Motor neuron (in vitro differentiated cells): Measurements from ENCODE around the gene PODNL1. TPM values are rescaled to one million over a fixed set of nuclear protein-coding genes. Genes with fewer than 3 reads are reported as not detected.

ENCODE experiments used
- ATAC-seq, 8 experiments: fragments of 200-7000 bp; cut with Tn5 transposase; replicated peaks in 6 of 8; 2 replicates each; pipeline ENCODE4 v1.8.0; 2021; ENCODE audit warnings: mild to moderate bottlenecking in 8 of 8, moderate library complexity in 8 of 8
- H3K27ac ChIP-seq, 2 donors: fragments of 250-450 bp; sonication (Bioruptor Pico); 2 replicates each; pipeline ENCODE4 v1.9.0; 2021; ENCODE audit warnings: antibody characterized with exemption in 2 of 2, mild to moderate bottlenecking in 2 of 2, moderate library complexity in 1 of 2
- H3K4me1 ChIP-seq, 2 donors: fragments of 250-450 bp; sonication (Bioruptor Pico); replicated peaks in 1 of 2; 2 replicates each; pipeline ENCODE4 v1.6.1; 2021; ENCODE audit warnings: antibody characterized with exemption in 2 of 2, mild to moderate bottlenecking in 2 of 2, moderate library complexity in 1 of 2
- H3K4me3 ChIP-seq, 5 donors: fragments of 250-450 bp; sonication (Bioruptor Pico); 2 replicates each; pipeline ENCODE4 v1.9.0; 2021; ENCODE audit warnings: antibody characterized with exemption in 5 of 5, mild to moderate bottlenecking in 5 of 5, moderate library complexity in 4 of 5
- WGBS, 10 experiments: fragments of 450-650 bp; shearing (Covaris generic); methylation state at CpG; one replicate each; pipeline ENCODE4 v1.0.0; 2022; 5-methylcytosine and 5-hydroxymethylcytosine counted together
- in situ Hi-C, 9 experiments: fragments of 400-800 bp; cut with MboI; loops; one replicate each; pipeline ENCODE4 v1.15.0; 2021; ENCODE audit warnings: low sequenced_read_pairs in 9 of 9, low pct_unique_long_range_greater_than_20kb in 2 of 9; ENCODE audit not compliant: unreplicated experiment in 9 of 9
- total RNA-seq, 8 experiments: library from RNA; unstranded; fragments of 300-600 nt; gene quantifications; 2 replicates each; pipeline versions ENCODE4 v1.2.3 to v1.2.4, GENCODE V29; 2022

Gene PODNL1
- total RNA-seq, 8 experiments from 2014 or later, result 0.16 to 1.4 (median 0.89) TPM

DNA sequence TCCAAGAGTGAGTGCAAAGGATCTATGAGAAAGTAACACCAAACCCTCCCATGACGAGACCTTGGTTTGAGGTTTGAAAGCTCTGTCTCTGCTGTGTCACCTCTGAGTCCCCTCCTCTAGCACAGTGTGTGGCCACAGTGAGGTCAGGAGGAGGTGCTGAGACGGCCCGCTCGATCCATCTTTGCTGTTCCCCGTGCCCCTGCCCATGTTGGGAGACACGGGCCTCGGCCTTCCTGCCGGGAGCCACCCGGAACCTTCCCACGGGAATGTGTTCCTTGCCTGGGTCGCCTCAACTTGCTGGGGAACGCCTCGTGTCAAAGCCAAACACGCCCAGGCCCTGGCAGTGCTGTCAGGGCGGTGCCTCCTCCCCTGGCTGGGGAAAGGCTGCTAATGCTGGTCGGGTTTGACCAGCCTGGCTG, 51.2 kb downstream of the PODNL1 start:
- peaks cover under 1 to 4% of the 10 kb centered on the region in 2 donors for H3K4me1 ChIP-seq
- no peak overlapping the region for H3K27ac ChIP-seq
- ATAC-seq, result peak in 3 of 8 experiments; percentile 89 to 91 (median 89)
- in situ Hi-C loops, result loop anchor here in 7 of 9 experiments (25.0 kb wide), 2 partner anchors 175 to 525 kb away; partner anchors contain the start of genes MISP3 (in 6 of the 7), PALM3 (in 6 of the 7) and DDX39A (in 1 of the 7)
- no peak overlapping the region for H3K4me3 ChIP-seq
- WGBS, 10 experiments, result 8 to 75% (median 40%) methylated on average over 1 to 11 of the region's 16 CpGs; no CpG with 5 or more reads in 6 of the 10 experiments

DNA sequence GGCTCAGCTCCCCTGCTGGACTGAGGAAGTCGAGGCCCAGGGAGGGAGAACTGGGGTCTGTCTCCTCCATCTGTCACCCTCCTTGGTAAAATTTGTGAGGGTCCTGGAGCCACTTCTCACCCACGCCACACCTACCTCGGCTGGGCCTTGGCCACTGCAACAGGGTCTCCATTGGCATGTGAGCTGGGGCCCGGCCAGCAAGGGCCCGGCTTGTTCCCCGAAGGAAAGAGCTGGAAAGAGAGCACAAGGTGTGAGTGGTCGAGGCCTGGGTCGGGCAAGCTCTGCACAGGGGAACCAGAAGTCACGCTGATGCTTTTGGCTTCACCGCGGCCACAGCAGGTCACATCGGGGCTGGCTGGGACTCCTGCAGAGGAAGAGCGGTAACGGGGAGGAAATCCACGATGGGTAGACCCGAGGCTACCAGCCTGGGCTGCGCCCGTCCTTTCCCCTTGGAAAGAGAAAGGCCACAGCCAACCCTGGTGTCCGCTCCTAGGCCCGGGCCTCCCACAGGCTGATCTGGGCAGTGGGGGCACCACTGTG, 52.3 kb downstream of the PODNL1 start:
- no peak for ATAC-seq
- in situ Hi-C loops, result loop anchor here in 7 of 9 experiments (25.0 kb wide), 2 partner anchors 176 to 526 kb away; partner anchors contain the start of genes MISP3 (in 6 of the 7), PALM3 (in 6 of the 7) and DDX39A (in 1 of the 7)

DNA sequence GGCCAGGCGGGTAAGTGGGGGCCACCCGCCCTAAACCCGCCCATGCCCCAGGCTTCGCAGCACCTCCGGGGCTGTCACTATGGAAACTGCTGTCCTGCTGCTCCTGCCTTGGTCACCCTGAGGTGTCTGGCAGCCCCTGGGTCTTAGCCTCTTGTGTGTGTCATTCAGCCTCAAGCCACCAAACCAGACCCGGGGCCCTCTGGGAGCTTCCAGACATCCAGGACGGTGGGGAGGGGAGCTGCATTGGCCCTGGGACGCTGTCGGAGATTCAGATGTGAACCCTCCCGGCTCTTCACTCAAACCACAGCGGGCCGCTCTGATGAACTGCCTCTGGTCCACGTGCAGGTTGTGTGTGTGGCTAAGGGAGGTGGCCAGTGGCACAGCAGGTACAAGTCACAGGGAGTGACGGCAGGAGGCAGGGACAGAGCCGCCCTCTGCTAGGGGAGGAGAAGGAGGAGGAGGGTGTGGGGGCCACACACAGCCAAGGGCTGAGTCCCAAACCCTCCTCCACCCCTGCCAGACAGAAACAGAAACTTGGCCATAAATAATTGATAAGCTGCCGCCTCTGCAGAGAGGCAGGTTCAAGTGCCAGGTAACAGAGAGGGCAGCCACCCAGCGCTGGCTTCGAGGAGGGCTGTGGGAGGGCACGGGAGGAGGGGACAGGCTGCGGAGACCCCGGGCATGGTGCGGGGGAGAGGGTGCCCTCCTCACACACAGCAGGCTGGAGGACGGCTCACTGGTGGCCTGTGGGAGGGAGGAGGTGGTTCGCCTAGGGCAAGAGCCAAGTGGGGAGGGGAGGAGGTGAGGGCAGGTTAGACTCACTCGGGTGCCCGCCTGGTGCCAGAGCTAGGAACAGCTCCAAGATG, 53.3 kb downstream of the PODNL1 start:
- H3K4me3 ChIP-seq, result no peak overlapping the region
- H3K27ac ChIP-seq, result no peak overlapping the region
- 37 to 87% (median 70%) methylated on average over 1 to 6 of the region's 26 CpGs; no CpG with 5 or more reads in 4 of the 10 experiments for WGBS, 10 experiments
- in situ Hi-C loops, result loop anchor here in 7 of 9 experiments (25.0 kb wide), 2 partner anchors 177 to 527 kb away; partner anchors contain the start of genes MISP3 (in 6 of the 7), PALM3 (in 6 of the 7) and DDX39A (in 1 of the 7)
- H3K4me1 ChIP-seq, result peaks cover 18 to 22% of the 10 kb centered on the region in 2 donors
- ATAC-seq, result no peak

More for the DNA sequence above, 52.3 kb downstream of the PODNL1 start:
- Histone ChIP-seq H3K27ac (no peak overlapping the region), H3K4me3 (no peak overlapping the region), H3K4me1 (peaks cover 12 to 16% of the 10 kb centered on the region in 2 donors)
- WGBS, 10 experiments, result 80 to 100% (median 95%) methylated on average over 1 to 18 of the region's 20 CpGs; no CpG with 5 or more reads in 3 of the 10 experiments

DNA sequence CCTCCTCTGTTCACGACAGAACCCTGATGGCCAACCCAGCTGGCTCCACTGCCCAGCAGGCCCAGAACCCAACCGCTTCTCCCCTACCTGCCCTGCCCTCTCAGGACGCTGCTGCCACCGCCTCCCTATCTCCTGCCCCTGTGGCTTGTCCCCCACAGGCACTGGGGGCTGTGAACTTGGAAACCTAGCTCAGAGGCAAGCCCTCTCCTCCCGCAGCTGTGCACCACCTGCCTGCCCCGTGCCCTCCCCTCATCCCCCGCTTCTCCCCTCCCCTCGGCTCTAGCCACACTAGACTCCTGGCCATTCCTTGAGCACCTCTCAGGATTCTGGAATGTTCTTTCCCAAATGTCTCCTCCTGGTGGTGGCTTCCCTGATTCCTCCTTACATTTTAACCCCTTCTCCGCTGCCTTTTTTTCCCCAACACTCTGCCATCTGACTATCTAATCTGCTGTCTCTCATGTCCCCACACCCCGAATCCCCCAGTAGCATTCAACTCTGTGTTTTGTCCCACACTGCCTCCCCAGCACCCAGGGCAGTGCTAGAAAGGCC, 54.6 kb downstream of the PODNL1 start:
- Histone ChIP-seq H3K4me1 (peaks cover 18 to 22% of the 10 kb centered on the region in 2 donors), H3K27ac (no peak overlapping the region), H3K4me3 (no peak overlapping the region)
- ATAC-seq, result no peak
- WGBS, 10 experiments, result 83 to 100% methylated on average over 1 of the region's 10 CpGs; no CpG with 5 or more reads in 8 of the 10 experiments
- in situ Hi-C loops, result loop anchor here in 7 of 9 experiments (25.0 kb wide), 2 partner anchors 179 to 529 kb away; partner anchors contain the start of genes MISP3 (in 6 of the 7), PALM3 (in 6 of the 7) and DDX39A (in 1 of the 7)

DNA sequence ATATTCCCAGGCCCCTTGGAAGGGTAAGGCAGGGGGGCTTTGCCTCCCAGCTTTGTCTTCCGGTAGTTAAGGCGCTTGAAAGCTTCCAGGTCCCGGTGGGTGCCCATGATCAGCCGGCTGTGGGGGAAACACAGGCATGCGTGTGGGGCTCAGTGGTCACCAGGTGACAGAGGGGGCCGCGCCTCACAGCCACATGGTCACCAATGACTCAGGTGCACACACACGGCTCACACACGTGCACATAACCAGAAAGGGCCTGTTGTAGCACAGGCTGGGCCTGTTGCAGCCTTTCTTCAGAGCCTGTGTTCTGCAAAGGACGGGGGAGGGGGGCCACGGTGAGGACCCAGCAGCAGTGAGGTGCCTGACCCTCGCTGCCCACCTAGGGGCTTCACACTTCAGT, 55.4 kb downstream of the PODNL1 start:
- H3K4me3 ChIP-seq, result no peak overlapping the region
- in situ Hi-C loops, result loop anchor here in 7 of 9 experiments (25.0 kb wide), 2 partner anchors 179 to 529 kb away; partner anchors contain the start of genes MISP3 (in 6 of the 7), PALM3 (in 6 of the 7) and DDX39A (in 1 of the 7)
- 97% methylated on average over 5 of the region's 12 CpGs; no CpG with 5 or more reads in 9 of the 10 experiments for WGBS, 10 experiments
- no peak overlapping the region for H3K27ac ChIP-seq
- no peak for ATAC-seq
- peaks cover 18 to 22% of the 10 kb centered on the region in 2 donors for H3K4me1 ChIP-seq

DNA sequence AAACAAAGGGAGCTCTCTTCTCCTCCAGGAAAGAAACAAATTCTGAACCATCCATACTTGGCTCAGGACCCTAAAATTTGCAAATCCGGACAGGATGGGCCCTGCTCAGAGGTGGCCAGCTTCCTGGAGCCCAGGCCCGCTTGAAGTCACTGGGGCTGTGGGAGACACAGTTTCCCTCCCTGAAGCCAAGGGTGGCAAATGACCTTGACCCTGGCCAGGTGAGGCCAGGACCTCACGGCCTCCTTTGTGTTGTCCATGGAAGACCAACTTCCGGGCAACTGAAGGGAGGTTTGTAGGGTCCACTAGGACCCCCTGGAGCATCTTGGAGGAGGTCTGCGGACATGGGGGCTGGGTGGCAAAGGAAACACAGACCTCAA, 55.8 kb downstream of the PODNL1 start:
- Histone ChIP-seq H3K4me1 (peaks cover 18 to 22% of the 10 kb centered on the region in 2 donors), H3K27ac (no peak overlapping the region), H3K4me3 (no peak overlapping the region)
- 94 to 100% (median 100%) methylated on average over 1 to 3 of the region's 5 CpGs; no CpG with 5 or more reads in 6 of the 10 experiments for WGBS, 10 experiments
- ATAC-seq, result no peak
- in situ Hi-C loops, result loop anchor here in 7 of 9 experiments (25.0 kb wide), 2 partner anchors 180 to 530 kb away; partner anchors contain the start of genes MISP3 (in 6 of the 7), PALM3 (in 6 of the 7) and DDX39A (in 1 of the 7)

DNA sequence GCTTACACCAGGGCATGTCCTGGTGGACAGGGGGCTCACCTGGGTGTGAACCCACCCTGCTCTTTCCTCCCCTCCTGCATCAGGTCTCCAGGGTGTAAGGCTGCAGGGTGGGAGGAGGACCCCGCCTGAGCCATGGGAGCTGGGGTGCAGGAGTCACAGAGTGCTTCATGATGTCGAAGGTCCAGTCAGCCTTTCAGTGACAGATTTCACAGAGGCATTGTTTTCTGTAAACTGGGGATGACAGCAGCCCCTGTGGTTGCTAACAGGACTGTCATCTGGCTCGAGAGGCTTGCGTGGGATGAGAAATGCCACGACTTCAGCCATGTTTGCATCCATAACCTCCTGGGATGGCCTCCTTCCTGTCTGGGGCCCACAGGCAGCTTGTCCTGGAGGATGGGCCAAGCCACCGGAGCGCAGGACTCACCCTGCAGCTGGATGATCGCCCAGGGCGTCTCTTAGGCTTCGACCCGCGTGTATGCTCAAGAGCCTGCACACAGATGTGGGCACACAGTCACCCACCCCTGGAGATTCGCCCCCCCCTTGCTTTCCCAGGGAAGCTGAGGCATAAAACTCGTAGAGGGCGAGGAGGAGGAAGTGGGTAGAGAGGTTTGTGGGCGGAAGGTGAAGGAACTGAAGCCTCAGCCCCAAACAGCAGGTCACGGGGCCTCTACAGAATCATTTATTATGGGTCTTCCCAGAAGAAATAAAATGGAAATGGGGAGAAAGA, 56.4 kb downstream of the PODNL1 start:
- in situ Hi-C loops, result loop anchor here in 7 of 9 experiments (25.0 kb wide), 2 partner anchors 180 to 530 kb away; partner anchors contain the start of genes MISP3 (in 6 of the 7), PALM3 (in 6 of the 7) and DDX39A (in 1 of the 7)
- peak in 5 of 8 experiments; percentile 2 to 9 (median 4) for ATAC-seq

DNA sequence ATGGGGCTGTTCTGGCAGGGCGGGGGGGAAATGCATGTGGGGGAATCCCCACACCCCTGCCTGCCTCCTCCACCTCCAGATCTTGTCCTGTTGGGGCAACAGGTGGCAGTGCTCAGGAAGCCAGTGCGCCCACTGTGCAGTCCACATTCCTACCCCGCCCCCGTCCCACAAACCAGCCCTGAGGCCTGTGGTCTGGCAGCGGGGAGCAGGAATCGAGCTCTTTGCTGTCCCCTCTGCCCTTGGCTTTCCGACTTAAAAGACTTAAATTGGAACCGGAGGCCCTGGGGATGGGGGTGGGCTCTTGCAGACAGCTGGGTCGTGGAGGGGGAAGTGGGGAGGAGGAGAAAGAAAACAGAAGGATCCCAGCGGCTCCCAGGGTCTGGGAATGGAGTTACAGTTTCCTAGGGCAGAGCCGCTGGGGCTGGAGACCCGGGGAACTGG, 56.9 kb downstream of the PODNL1 start:
- no peak for ATAC-seq
- H3K4me3 ChIP-seq, result no peak overlapping the region
- 20 to 40% (median 30%) methylated on average over 1 to 3 of the region's 12 CpGs; no CpG with 5 or more reads in 7 of the 10 experiments for WGBS, 10 experiments
- H3K27ac ChIP-seq, result peak overlapping the region in 1 of 2 donors; percentile 16
- peaks cover 18 to 22% of the 10 kb centered on the region in 2 donors for H3K4me1 ChIP-seq
- in situ Hi-C loops, result loop anchor here in 7 of 9 experiments (25.0 kb wide), 2 partner anchors 181 to 531 kb away; partner anchors contain the start of genes MISP3 (in 6 of the 7), PALM3 (in 6 of the 7) and DDX39A (in 1 of the 7)

More for the DNA sequence above, 56.4 kb downstream of the PODNL1 start:
- Histone ChIP-seq H3K4me1 (peaks cover 18 to 22% of the 10 kb centered on the region in 2 donors), H3K4me3 (no peak overlapping the region), H3K27ac (peak overlapping the region in 1 of 2 donors; percentile 16)
- 18 to 100% (median 67%) methylated on average over 2 to 6 of the region's 17 CpGs; no CpG with 5 or more reads in 5 of the 10 experiments for WGBS, 10 experiments

Other genes starting within 250 kb of the PODNL1 start
- gene MRI1, start 173.9 kb downstream of the PODNL1 start, total RNA-seq, result 10 to 100 TPM; 12.2 to 40.1 (median 20.5) TPM
- gene C19orf53, start 164.0 kb downstream of the PODNL1 start, total RNA-seq, result 100 to 1,000 TPM; 122 to 265 (median 152) TPM
- 10 to 100 TPM in 2 of 8 experiments, 1 to 10 TPM in 6; 1.2 to 14.5 (median 8.6) TPM for gene ZSWIM4, start 143.0 kb downstream of the PODNL1 start, total RNA-seq
- 10 to 100 TPM in 1 of 8 experiments, 1 to 10 TPM in 5, not detected in 2; 1.4 to 14.9 (median 3.7) TPM for gene NANOS3, start 61.3 kb downstream of the PODNL1 start, total RNA-seq
- 1 to 10 TPM in 7 of 8 experiments, under 1 TPM in 1; 0.51 to 5.2 (median 3.2) TPM for gene BRME1, start 32.3 kb downstream of the PODNL1 start, total RNA-seq
- 10 to 100 TPM in 4 of 8 experiments, 1 to 10 TPM in 4; 7.6 to 32.5 (median 10.1) TPM for gene CC2D1A, start 32.2 kb downstream of the PODNL1 start, total RNA-seq
- gene DCAF15, start 14.1 kb upstream of the PODNL1 start, total RNA-seq, result 10 to 100 TPM in 7 of 8 experiments, 1 to 10 TPM in 1; 8.4 to 46.5 (median 22.9) TPM
- 10 to 100 TPM in 4 of 8 experiments, 1 to 10 TPM in 4; 1.9 to 21.2 (median 8.7) TPM for gene RFX1, start 67.9 kb upstream of the PODNL1 start, total RNA-seq
- not detected for gene RLN3, start 89.7 kb upstream of the PODNL1 start, total RNA-seq
- gene IL27RA, start 93.3 kb upstream of the PODNL1 start, total RNA-seq, result 1 to 10 TPM; 1.0 to 4.5 (median 2.0) TPM
- gene PALM3, start 123.7 kb upstream of the PODNL1 start, total RNA-seq, result 1 to 10 TPM in 6 of 8 experiments, under 1 TPM in 2; 0.22 to 5.3 (median 1.9) TPM
- 1 to 10 TPM in 7 of 8 experiments, under 1 TPM in 1; 0.51 to 7.6 (median 2.1) TPM for gene MISP3, start 134.4 kb upstream of the PODNL1 start, total RNA-seq
- 1 to 10 TPM in 2 of 8 experiments, under 1 TPM in 5, not detected in 1; 0.21 to 2.6 (median 0.46) TPM for gene C19orf67, start 147.4 kb upstream of the PODNL1 start, total RNA-seq
- gene SAMD1, start 152.3 kb upstream of the PODNL1 start, total RNA-seq, result 10 to 100 TPM; 14.1 to 51.5 (median 39.2) TPM
- gene PRKACA, start 179.3 kb upstream of the PODNL1 start, total RNA-seq, result 10 to 100 TPM; 15.9 to 51.5 (median 31.9) TPM
- gene ASF1B, start 198.2 kb upstream of the PODNL1 start, total RNA-seq, result 10 to 100 TPM in 3 of 8 experiments, 1 to 10 TPM in 2, under 1 TPM in 3; 0.54 to 21.5 (median 1.2) TPM